GM18870 (cell line): Measurements from ENCODE around the gene IL13RA1.
"Not testable (repeated sequence)": the region's sequence is repeated elsewhere in the genome, so short reads cannot be mapped to it uniquely, and the experiment has no call there.

ENCODE experiments used
- ATAC-seq: cut with Tn5 transposase; IDR thresholded peaks from one replicate; pipeline ENCODE4 v1.9.1; 2021; ENCODE audit warnings: moderate library complexity; ENCODE audit not compliant: unreplicated experiment

The IL13RA1 gene

DNA sequence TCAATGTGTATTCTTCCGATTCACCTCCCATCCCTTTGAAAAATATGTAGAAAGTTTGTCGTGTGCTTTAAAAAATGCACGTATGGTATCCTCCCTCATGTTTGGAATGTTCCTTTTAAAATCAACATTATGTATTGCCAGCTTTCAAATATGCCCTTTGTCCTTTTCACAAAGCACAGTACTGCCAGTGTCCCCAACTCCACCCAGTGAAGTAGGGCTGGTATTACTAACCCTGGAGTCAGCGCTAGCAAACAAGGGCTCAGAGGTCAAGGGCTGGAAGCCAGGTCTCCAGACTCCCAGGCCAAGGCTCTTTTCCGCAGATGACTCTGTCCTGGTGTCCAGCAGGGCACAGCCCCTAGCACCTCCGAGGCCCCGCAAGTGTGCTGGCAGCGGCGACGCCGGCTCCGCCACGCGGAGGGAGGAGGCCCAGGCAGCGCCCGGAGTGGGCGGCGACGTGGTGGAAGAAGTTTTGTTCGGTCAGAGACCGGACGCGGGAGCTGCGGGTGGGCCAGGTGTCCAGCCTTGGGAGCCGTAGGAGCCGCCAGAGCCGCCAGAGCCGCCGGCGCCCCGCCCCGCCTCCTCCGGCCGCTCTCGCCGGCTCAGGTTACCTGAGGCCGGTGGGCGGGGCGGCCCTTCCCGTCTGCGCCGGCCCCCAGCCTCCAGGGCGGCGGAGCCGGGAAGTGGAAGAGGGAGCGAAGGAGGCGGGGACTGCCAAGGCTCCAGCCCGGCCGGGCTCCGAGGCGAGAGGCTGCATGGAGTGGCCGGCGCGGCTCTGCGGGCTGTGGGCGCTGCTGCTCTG is at the start of gene IL13RA1:
Gene IL13RA1, plus strand, starts transcription at position 720 of the 799 bp plus-strand sequence. Its CDS starts 33 bp downstream, at position 753.
- ATAC-seq = no peak

DNA sequence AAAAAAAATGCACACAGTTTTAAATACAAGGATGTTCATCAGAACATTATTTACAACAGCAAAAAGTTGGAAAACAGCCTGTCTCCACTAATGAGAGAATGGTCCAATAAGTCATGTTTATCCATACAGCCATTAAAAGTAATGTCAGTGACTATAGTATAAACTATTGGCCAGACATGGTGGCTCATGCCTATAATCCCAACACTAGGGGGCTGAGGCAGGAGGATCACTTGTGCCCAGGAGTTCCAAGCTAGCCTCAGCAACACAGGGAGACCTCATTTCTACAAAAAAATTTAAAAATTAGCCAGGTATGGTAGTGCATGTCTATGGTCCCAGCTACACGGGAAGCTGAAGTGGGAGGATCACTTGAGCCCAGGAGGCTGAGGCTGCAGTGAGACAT is 48.1 kb upstream of the IL13RA1 start:
- ATAC-seq = no peak

DNA sequence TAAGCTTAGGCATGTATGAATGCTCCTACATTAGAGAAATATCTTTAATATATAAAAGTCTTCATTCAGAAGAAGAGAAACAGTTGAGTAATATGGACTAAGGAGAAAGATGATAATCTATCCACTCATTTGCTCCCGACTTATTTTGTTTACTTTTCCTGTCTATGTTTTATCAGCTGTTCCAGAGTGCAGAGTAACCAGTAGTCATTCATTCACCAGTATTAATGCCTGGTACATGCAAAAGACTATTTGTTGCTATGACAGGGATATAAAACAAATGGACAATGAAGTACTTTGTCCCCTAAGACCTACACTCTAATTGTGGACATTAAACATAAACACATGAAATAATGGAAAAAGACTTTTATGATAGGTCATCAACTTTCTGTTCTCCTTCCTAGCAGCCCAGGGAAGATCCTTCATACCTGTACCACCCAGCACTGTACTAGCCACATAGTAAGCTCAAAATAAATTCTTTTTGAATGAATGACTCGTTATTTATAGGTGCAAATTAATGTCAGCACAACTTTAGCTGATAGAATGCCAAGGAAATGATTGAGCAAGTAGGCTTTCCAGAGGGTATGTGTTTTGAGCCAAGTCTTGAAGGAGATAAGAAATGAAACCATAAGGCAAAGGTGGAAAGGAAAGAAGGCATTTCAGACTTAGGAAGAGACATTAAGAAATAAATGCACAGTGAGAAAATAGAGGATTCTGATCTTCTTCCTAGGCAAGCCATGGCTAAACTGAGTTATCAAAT is 45.0 kb upstream of the IL13RA1 start:
- ATAC-seq = no peak

DNA sequence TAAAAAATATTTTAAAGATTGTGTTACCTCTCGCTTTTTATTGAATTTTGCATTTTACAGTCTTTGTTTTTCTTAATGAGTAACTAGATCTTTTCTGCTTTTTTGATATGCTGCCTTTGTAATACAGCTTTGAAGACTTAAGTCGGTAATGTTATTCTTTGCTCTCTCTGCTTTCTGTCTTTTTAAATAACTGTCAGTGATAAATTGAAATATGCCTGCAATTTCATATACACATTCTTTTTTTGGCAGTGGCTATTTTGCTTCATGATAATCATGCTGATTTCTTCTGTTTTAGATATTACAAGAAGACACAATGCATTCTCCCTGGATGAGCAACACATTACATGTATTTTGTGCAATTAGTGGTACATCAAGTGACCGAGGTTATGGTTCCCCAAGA is 42.0 kb upstream of the IL13RA1 start:
- no peak for ATAC-seq

- ATAC-seq = no peak
Observed at GRCh38 chrX:118688935-118689334, 38.5 kb upstream of the IL13RA1 start.

DNA sequence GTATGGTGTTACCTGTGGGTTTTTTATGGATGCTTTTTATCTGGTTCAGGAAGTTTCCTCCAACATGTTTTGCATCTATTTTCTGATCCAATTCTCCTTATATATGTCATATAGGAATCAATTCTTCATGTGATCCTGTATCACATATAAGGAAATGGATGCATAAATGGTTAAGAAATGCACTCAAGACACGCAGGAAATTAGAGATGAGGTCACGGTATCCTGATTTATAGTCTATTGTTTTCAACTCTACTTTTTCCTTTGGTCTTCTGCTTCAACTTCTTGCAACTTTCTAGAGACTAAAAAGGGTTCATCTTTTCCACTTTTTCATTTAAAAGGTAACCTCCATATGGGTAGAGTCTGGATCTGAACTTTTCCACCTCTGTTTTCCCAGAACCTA is 33.6 kb upstream of the IL13RA1 start:
- ATAC-seq = no peak

DNA sequence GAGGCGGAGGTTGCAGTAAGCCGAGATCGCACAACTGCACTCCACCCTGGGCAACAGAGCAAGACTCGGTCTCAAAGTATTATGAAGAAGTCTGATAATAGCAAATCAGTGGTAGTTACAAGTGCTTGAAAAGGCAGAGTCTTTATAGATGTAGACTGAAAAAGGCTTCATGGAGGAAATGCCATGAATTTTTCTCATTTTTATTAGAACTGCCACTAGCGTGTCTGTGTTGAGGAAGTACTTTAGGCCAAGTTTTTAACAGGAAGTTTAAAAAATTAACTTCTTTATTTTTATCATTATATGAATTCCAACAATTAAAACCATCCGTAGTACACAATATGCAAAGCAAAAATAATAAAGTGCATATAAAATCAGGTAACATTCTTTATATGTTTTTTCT is 32.8 kb upstream of the IL13RA1 start:
- ATAC-seq = no peak

- no peak for ATAC-seq
Observed at GRCh38 chrX:118698516-118699170, 28.8 kb upstream of the IL13RA1 start.

GRCh38 chrX:118702741-118703140 is 24.7 kb upstream of the IL13RA1 start:
- ATAC-seq = no peak

DNA sequence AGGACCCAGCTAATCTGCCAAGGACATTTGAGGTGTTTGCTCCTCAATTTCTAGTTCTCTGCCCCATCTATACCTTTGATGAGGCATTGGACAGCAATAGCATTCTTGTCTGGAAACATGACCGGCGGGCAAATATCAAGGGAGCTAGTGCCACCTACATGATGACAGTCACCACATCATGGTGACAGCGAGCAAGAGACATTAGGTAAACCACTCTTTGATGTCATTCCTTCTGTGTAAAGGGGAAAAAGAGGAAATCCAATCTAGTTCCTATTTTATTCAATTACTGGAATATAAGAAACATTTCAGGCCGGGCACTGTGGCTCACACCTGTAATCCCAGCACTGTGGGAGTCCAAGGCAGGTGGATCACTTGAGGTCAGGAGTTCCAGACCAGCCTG is 20.7 kb upstream of the IL13RA1 start:
- ATAC-seq = no peak

GRCh38 chrX:118714521-118714920 is 12.9 kb upstream of the IL13RA1 start:
- ATAC-seq = no peak

DNA sequence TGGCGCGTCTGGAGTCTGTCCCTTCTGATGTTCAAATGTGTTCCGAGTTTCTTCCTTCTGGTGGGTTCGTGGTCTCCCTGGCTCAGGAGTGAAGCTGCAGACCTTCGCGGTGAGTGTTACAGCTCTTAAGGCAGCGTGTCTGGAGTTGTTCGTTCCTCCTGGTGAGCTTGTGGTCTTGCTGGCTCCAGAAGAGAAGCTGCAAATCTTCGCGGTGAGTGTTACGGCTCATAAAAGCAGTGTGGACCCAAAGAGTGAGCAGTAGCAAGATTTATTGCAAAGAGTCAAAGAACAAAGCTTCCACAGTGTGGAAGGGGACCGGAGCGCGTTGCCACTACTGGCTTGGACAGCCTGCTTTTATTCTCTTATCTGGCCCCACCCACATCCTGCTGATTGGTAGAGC is 11.5 kb upstream of the IL13RA1 start:
- ATAC-seq = not testable (repeated sequence)

- not testable (repeated sequence) for ATAC-seq
Observed at GRCh38 chrX:118716833-118717232, 10.6 kb upstream of the IL13RA1 start.

- no peak for ATAC-seq
Observed at GRCh38 chrX:118717678-118718391, 9.6 kb upstream of the IL13RA1 start.

DNA sequence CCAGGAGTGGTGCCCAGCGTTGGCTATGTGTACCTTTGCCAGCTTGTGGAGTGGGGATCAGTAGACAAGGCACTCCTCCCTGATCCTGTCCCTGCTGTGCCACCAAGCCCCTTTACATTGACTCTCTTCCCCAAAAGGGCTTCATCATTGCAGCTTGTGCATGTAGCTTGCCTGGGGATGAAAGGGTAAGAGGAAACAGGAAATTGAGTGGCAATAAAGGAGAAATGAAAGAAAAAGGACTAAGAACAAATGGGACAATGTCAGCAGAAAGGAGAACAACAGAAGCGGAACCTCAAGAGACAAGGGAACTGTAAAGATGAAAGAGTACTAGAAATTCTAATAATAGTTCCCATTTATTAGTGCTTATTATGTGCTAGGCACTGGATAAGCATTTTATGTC is 8.7 kb upstream of the IL13RA1 start:
- no peak for ATAC-seq

DNA sequence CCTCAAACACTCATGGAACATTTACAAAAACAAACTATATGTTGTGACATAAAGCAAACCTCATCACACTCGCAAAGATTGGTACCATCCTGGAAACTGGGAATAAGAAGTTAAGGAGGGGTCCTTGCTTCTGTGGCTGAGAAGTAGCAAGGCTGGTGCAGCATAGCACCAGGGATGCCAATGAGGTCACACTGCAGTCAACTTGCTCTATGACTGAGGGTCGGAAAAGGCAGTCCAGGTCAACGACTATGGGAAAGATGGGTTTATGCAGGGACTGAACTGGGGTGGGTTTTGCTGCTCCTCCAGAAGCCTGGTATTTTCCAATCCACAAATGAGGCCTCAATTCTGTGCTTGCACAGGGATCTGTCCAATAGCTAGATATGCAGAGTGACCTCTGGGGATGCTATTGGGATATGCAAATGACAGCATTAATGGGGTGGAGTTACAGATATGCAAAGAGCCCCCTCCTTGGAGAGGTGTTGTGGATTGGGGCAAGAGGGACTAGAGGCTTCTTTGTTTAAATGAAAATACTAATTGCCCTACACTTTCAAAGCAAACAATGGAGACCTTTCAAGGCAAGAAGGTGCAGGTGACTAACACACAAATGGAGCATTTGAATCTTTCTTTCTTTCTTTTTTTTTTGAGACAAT is 7.2 kb upstream of the IL13RA1 start:
- ATAC-seq = no peak

GRCh38 chrX:118723376-118723775 is 4.0 kb upstream of the IL13RA1 start:
- no peak for ATAC-seq

DNA sequence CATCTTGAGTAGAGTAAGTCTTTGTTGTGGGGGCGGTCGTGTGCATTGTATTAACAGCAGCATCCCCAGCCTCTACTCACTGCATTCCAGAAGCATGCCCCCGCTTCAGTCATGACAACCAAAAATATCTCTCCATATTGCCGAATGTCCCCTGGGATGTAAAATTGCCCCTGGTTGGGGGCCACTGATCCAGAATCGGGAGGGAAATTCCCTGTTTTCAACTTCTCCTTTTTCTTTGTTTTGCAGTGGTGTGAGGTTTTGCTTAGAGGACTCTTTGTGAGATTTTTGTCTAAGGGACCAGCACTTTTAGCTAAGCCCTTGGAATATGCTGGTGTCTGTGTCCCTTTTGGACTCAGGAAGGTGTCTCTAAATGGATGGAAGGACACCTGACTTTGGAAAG is 3.0 kb upstream of the IL13RA1 start:
- no peak for ATAC-seq

- ATAC-seq = no peak
Observed at GRCh38 chrX:118724775-118725174, 2.6 kb upstream of the IL13RA1 start.

DNA sequence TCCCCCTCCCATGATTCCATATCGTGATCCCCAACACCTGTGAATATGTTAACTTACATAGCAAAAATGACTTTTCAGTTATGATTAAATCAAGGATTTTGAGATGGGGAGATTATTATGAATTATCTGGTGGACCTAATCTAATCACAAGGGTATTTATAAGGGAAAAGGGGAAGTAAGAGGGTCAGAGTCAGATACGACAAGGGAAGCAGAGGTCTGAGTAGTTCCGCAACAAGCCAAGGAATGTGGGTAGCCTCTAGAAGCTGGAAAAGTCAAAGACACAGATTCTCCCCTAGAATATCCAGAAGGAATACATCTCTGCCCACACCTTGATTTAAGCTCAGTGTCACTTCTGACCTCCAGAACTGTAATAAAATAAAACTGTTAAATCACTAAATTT is 1.0 kb upstream of the IL13RA1 start:
- ATAC-seq = no peak
